NB4 (cell line): ENCODE data around the gene IDH3G.
A peak's percentile ranks its signal among the peaks of the same experiment; 100 is the strongest.

ENCODE experiments used
- TF ChIP-seq, protein P1 (sequence below): IDR thresholded peaks from one replicate; pipeline ENCODE4 v1.5.1; 2012; ENCODE audit warnings: low read depth, low read length
- TF ChIP-seq, protein P2 (sequence below): IDR thresholded peaks from 2 replicates; pipeline ENCODE4 v1.6.1; 2011; ENCODE audit warnings: low read depth, low read length

DNA sequence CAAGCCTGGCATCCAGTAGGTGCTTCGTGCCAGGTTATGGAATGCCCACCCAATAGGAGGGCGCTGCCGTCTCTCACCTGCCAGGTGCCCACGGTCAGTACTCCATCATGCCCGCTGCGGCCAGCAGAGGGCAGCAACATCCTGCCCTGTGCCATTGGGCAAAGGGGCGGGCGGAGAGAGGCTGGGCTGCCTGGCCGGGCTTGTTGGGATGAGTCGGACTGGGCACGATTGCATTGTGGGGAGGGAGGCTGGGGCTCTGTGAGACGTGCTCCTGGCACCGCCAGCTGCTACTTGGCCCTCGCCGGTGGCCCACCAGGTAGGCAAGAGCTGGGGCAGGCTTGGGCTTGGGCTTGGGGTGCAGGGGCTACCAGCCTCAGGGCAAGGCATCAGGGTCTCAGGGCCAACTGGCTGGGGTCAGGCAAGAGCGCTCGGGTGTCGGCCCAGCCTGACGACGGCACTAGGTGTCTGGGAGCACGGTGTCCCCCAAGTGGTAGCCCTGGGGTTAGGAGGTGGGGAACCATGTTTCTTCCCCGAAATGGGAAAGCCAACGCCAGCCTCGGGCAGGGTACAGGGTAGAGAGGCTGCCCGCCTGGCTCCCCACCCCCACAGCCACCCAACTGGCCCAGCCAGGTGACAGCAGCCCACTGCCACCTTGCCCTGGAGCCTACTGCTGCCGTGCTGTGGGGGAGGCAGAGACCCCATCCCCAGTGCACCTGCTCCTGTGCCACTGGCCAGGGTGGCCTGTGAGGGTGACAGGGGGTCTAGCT is 30.0 kb downstream of the IDH3G start, which contains the start of gene PLXNB3:
- TF ChIP-seq, protein P1, sequence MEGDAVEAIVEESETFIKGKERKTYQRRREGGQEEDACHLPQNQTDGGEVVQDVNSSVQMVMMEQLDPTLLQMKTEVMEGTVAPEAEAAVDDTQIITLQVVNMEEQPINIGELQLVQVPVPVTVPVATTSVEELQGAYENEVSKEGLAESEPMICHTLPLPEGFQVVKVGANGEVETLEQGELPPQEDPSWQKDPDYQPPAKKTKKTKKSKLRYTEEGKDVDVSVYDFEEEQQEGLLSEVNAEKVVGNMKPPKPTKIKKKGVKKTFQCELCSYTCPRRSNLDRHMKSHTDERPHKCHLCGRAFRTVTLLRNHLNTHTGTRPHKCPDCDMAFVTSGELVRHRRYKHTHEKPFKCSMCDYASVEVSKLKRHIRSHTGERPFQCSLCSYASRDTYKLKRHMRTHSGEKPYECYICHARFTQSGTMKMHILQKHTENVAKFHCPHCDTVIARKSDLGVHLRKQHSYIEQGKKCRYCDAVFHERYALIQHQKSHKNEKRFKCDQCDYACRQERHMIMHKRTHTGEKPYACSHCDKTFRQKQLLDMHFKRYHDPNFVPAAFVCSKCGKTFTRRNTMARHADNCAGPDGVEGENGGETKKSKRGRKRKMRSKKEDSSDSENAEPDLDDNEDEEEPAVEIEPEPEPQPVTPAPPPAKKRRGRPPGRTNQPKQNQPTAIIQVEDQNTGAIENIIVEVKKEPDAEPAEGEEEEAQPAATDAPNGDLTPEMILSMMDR, result peak; percentile 55
- TF ChIP-seq, protein P2, sequence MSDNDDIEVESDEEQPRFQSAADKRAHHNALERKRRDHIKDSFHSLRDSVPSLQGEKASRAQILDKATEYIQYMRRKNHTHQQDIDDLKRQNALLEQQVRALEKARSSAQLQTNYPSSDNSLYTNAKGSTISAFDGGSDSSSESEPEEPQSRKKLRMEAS, result peak; percentile 19; the same call in 1 of the 2 replicates
